K562 (cell line): ENCODE measurements around the gene ROBO1. TPM values are rescaled to one million over a fixed set of nuclear protein-coding genes. Genes with fewer than 3 reads are reported as not detected.

Experiments used
- ATAC-seq: fragments of 200-7000 bp; cut with Tn5 transposase; 3 replicates; pipeline ENCODE4 v1.9.1; 2020; ENCODE audit warnings: moderate library complexity
- BruUV-seq: library from RNA; stranded (reverse); fragments of 400-500 nt; replicated peaks from 2 replicates; lab custom pipeline; 2021; lab: Mats Ljungman, UMichigan
- CTCF ChIA-PET: fragments of 300-600 bp; formaldehyde crosslinking; extraction: SDS; loops from one replicate; lab custom pipeline; 2021; ENCODE audit warnings: low intra/inter-chr PET ratio; lab: Yijun Ruan, JAX
- POLR2A ChIA-PET: fragments of 300-600, 350-650 bp; sonication (Branson Sonifier 250); formaldehyde crosslinking; extraction: SDS; loops from one replicate; lab custom pipeline; 2021; ENCODE audit warnings: antibody characterized with exemption, inconsistent platforms; lab: Yijun Ruan, JAX
- DNase-seq, 4 experiments: peaks; one replicate each; pipeline versions ENCODE4 v3.0.0 to v3.0.0-alpha.2; 2011 to 2018; ENCODE audit warnings: low spot score in 3 of 4, mixed read lengths in 3 of 4; ENCODE audit errors: extremely low read depth in 1 of 4
- FAIRE-seq: peaks from 2 replicates; lab custom pipeline; 2011; peaks lifted over from hg19 to GRCh38; lab: Jason Lieb, UNC
- H2AFZ ChIP-seq: 2 replicates; pipeline ENCODE4 v1.6.0; 2011; ENCODE audit warnings: low read depth, low read length, control low read depth, inconsistent platforms
- H3K27ac ChIP-seq: fragments of 200-600 bp; 3 replicates; pipeline ENCODE4 v1.8.0; 2011; ENCODE audit warnings: low read depth, mild to moderate bottlenecking, control low read depth, inconsistent platforms, low read length, moderate library complexity, mixed read lengths; ENCODE audit errors: extremely low read depth
- H3K27me3 ChIP-seq, 2 experiments: fragments of 300-600 bp in 1 of 2; 2 replicates in 1 of 2; 3 replicates in 1 of 2; pipeline versions ENCODE4 v1.6.0 to v1.8.0; 2011; ENCODE audit warnings: inconsistent platforms in 2 of 2, low read length in 2 of 2, mild to moderate bottlenecking in 1 of 2, mixed read lengths in 1 of 2, moderate library complexity in 1 of 2; ENCODE audit not compliant: control insufficient read depth in 2 of 2, insufficient read depth in 2 of 2
- H3K36me3 ChIP-seq: fragments of 300-600 bp; 3 replicates; pipeline ENCODE4 v1.8.0; 2011; ENCODE audit warnings: mild to moderate bottlenecking, low read length, inconsistent platforms; ENCODE audit not compliant: control insufficient read depth, insufficient read depth
- H3K4me1 ChIP-seq, 2 experiments: fragments of 200-600 bp in 1 of 2; replicated peaks in 1 of 2; 2 replicates in 1 of 2; 3 replicates in 1 of 2; pipeline versions ENCODE4 v1.5.1 to v1.8.0; 2011; ENCODE audit warnings: inconsistent platforms in 2 of 2, low read length in 2 of 2, mild to moderate bottlenecking in 1 of 2, mixed read lengths in 1 of 2, moderate library complexity in 1 of 2; ENCODE audit not compliant: control insufficient read depth in 2 of 2, insufficient read depth in 2 of 2
- H3K4me2 ChIP-seq: 2 replicates; pipeline ENCODE4 v1.6.1; 2011; ENCODE audit warnings: low read length, control low read depth, inconsistent platforms, mixed read lengths; ENCODE audit not compliant: insufficient read depth
- H3K4me3 ChIP-seq: fragments of 200-600 bp; sonication (generic), shearing (Covaris generic); 2 replicates; pipeline ENCODE4 v1.5.1; 2016; ENCODE audit warnings: control low read depth, inconsistent platforms
- H3K79me2 ChIP-seq: fragments of 200-600 bp; 3 replicates; pipeline ENCODE4 v1.8.0; 2011; ENCODE audit warnings: low read length, inconsistent platforms; ENCODE audit not compliant: control insufficient read depth, insufficient read depth
- H3K9ac ChIP-seq, 2 experiments: 2 replicates each; pipeline versions ENCODE4 v1.6.0 to v1.6.1; 2011; ENCODE audit warnings: low read depth in 2 of 2, low read length in 2 of 2, control low read depth in 1 of 2, inconsistent platforms in 1 of 2, mild to moderate bottlenecking in 1 of 2, mixed read lengths in 1 of 2; ENCODE audit not compliant: insufficient read depth in 1 of 2
- H3K9me1 ChIP-seq: one replicate; pipeline ENCODE4 v1.6.0; 2011; ENCODE audit warnings: inconsistent platforms, mild to moderate bottlenecking, low read length, moderate library complexity; ENCODE audit not compliant: control insufficient read depth, insufficient read depth
- H3K9me3 ChIP-seq: replicated peaks from 2 replicates; pipeline ENCODE4 v1.5.1; 2011; ENCODE audit warnings: low read depth, low read length, inconsistent platforms; ENCODE audit not compliant: control insufficient read depth, insufficient read depth
- H4K20me1 ChIP-seq: replicated peaks from 2 replicates; pipeline ENCODE4 v1.6.1; 2011; ENCODE audit warnings: low read length, inconsistent platforms, mixed read lengths; ENCODE audit not compliant: control insufficient read depth, insufficient read depth
- BRCA1 ChIP-seq, 2 experiments: fragments of 450-650 bp in 1 of 2; sonication (generic) in 1 of 2; formaldehyde crosslinking in 1 of 2; IDR thresholded peaks; 2 replicates each; pipeline versions ENCODE4 v1.5.0 to v1.6.1; 2017 to 2020; ENCODE audit warnings: mild to moderate bottlenecking in 1 of 2, missing genetic modification reagents in 1 of 2
- HCFC1 ChIP-seq: IDR thresholded peaks from 2 replicates; pipeline ENCODE4 v1.6.1; 2012; ENCODE audit warnings: low read depth, low read length, improper control_type of control experiment
- HDAC6 ChIP-seq: IDR thresholded peaks from 2 replicates; pipeline ENCODE4 v1.6.1; 2012; ENCODE audit warnings: low read depth, mild to moderate bottlenecking, control low read depth, inconsistent platforms, low read length, moderate library complexity
- HNRNPH1 ChIP-seq: fragments of 200-400 bp; formaldehyde crosslinking; optimal IDR thresholded peaks from 2 replicates; pipeline ENCODE3; 2017; ENCODE audit warnings: low read depth, mild to moderate bottlenecking, low read length, moderate library complexity
- L3MBTL2 ChIP-seq: fragments of 450-650 bp; IDR thresholded peaks from 2 replicates; pipeline ENCODE4 v1.6.1; 2016; ENCODE audit warnings: mild to moderate bottlenecking, moderate library complexity
- OTX1 ChIP-seq: fragments of 450-650 bp; formaldehyde crosslinking; IDR thresholded peaks from 2 replicates; pipeline ENCODE4 v1.4.0; 2022; ENCODE audit warnings: mild to moderate bottlenecking
- PHF8 ChIP-seq: fragments of 200-600 bp; sonication (generic); IDR thresholded peaks from 2 replicates; pipeline ENCODE4 v1.6.1; 2012; ENCODE audit warnings: mixed run types, mild to moderate bottlenecking, inconsistent platforms, low read length, moderate library complexity, borderline replicate concordance
- SIN3B ChIP-seq: fragments of 450-650 bp; IDR thresholded peaks from 2 replicates; pipeline ENCODE4 v1.6.1; 2017; ENCODE audit warnings: low read depth, mild to moderate bottlenecking, moderate library complexity
- STAG1 ChIP-seq: sonication (generic); formaldehyde crosslinking; IDR thresholded peaks from 2 replicates; pipeline ENCODE4 v1.5.0; 2020; ENCODE audit warnings: missing genetic modification reagents, borderline replicate concordance
- THRAP3 ChIP-seq: fragments of 450-650 bp; IDR thresholded peaks from 2 replicates; pipeline ENCODE4 v1.6.1; 2016; ENCODE audit warnings: mild to moderate bottlenecking, inconsistent platforms, borderline replicate concordance
- ZNF239 ChIP-seq: fragments of 250-450 bp; sonication (Bioruptor Pico); IDR thresholded peaks from 2 replicates; pipeline ENCODE4 v1.4.0; 2020; ENCODE audit warnings: mild to moderate bottlenecking
- ZNF561 ChIP-seq: fragments of 450-650 bp; formaldehyde crosslinking; conservative IDR thresholded peaks from 2 replicates; pipeline ENCODE4 v1.4.0; 2020; ENCODE audit warnings: mild to moderate bottlenecking, moderate library complexity
- WGBS: fragments of 100-300 bp; shearing (Covaris generic); methylation state at CpG from one replicate; pipeline ENCODE4 v1.1.6; 2016; ENCODE audit warnings: low coverage, mixed read lengths; ENCODE audit not compliant: insufficient coverage; ENCODE audit errors: missing lambda C conversion rate; 5-methylcytosine and 5-hydroxymethylcytosine counted together
- in situ Hi-C: fragments of 300-500 bp; cut with MboI; formaldehyde crosslinking; loops from 4 replicates; pipeline ENCODE4 v1.15.0; 2018; ENCODE audit warnings: inconsistent platforms, mixed read lengths
- intact Hi-C: fragments of 100-400 bp; cut with micrococcal nuclease; formaldehyde crosslinking; loops from 2 replicates; pipeline ENCODE4 v1.14.2; 2022
- polyA plus RNA-seq, 8 experiments: library from polyadenylated mRNA; depleted of rRNA in 4 of 8; stranded (reverse) in 5 of 8; unstranded in 3 of 8; fragments of >200 nt; fragmentation: Nextera tagmentation in 2 of 8; fragmentation: Illumina TruSeq in 1 of 8; extraction: Ambion mirVana in 2 of 8; extraction: Trizol in 1 of 8; gene quantifications; 2 replicates each; pipeline versions ENCODE4 v1.2.1 to v1.2.3, GENCODE V29; 2011 to 2014; ENCODE audit warnings: inconsistent platforms in 1 of 8, missing spikeins in 1 of 8
- total RNA-seq, 7 experiments: library from RNA; depleted of rRNA in 6 of 7; stranded (reverse); fragments of >200 nt in 6 of 7; fragmentation: Illumina TruSeq in 2 of 7; extraction: Trizol in 2 of 7; gene quantifications; 2 replicates each; pipeline versions ENCODE4 v1.2.1 to v1.2.3, GENCODE V29; 2011 to 2021; ENCODE audit warnings: low replicate concordance in 1 of 7
- TF ChIP-seq, protein P1 (sequence below): fragments of 250-450 bp; sonication (Bioruptor Pico); IDR thresholded peaks from 2 replicates; pipeline ENCODE4 v1.8.0; 2021; ENCODE audit warnings: moderate library complexity, mild to moderate bottlenecking, inconsistent platforms
- TF ChIP-seq, protein P2 (sequence below), 3 experiments: IDR thresholded peaks in 2 of 3; conservative IDR thresholded peaks in 1 of 3; 2 replicates each; pipeline ENCODE4 v1.5.1; 2011 to 2012; ENCODE audit warnings: low read length in 3 of 3, mild to moderate bottlenecking in 3 of 3, control low read depth in 2 of 3, improper control_type of control experiment in 1 of 3, inconsistent platforms in 1 of 3, low read depth in 1 of 3, mixed read lengths in 1 of 3, moderate library complexity in 1 of 3; ENCODE audit not compliant: insufficient read depth in 2 of 3
- TF ChIP-seq, protein P3 (sequence below): sonication (generic); formaldehyde crosslinking; IDR thresholded peaks from 2 replicates; pipeline ENCODE4 v1.8.1; 2023; ENCODE audit warnings: mild to moderate bottlenecking, missing genetic modification reagents

The ROBO1 gene
- total and polyA plus RNA-seq, 9 of the 15 experiments (the other 6 are each of a cell fraction or from before 2014, with no cell fraction given), result 0.01 to 0.53 (median 0.17) TPM; not detected in 5

DNA sequence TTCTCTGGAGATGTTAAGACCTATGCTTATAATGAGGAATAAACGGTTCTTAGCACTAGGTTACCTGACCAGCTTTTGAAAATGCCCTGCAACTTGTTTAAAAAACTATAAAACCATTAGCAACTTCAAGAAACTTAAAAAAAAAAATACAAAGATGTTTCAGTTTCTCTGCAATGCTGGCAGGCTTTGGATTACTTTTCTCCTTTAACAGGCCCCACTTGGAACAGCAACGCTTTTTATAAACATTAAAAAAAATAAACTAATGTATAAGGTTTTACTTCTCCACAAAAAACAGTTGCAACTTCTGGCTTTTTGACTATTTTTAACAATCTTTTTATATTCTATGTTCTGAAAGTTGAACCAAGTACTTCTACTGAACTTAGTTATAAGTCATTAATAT lies 1006.7 kb downstream of the ROBO1 start:
- no peak for DNase-seq
- Histone ChIP-seq H3K27ac (no peak overlapping the region), H3K9me1 (no peaks in the 10 kb centered on the region), H3K4me1 (no peaks in the 10 kb centered on the region), H3K27me3 (no peaks in the 10 kb centered on the region), H3K4me2 (no peak overlapping the region), H3K79me2 (no peaks in the 10 kb centered on the region), H3K36me3 (no peaks in the 10 kb centered on the region), H3K4me3 (no peak overlapping the region), H2AFZ (no peak overlapping the region), H3K9ac (no peak overlapping the region), H3K9me3 (no peaks in the 10 kb centered on the region), H4K20me1 (no peaks in the 10 kb centered on the region)
- CTCF ChIA-PET, result no interaction called here
- WGBS, result 0% methylated on average over 2 of the region's 2 CpGs
- no peak for TF ChIP-seq PHF8
- TF ChIP-seq ZNF561, result no peak
- TF ChIP-seq, protein P1, sequence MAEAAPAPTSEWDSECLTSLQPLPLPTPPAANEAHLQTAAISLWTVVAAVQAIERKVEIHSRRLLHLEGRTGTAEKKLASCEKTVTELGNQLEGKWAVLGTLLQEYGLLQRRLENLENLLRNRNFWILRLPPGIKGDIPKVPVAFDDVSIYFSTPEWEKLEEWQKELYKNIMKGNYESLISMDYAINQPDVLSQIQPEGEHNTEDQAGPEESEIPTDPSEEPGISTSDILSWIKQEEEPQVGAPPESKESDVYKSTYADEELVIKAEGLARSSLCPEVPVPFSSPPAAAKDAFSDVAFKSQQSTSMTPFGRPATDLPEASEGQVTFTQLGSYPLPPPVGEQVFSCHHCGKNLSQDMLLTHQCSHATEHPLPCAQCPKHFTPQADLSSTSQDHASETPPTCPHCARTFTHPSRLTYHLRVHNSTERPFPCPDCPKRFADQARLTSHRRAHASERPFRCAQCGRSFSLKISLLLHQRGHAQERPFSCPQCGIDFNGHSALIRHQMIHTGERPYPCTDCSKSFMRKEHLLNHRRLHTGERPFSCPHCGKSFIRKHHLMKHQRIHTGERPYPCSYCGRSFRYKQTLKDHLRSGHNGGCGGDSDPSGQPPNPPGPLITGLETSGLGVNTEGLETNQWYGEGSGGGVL (CRISPR knock-in tag), result no peak
- no peak for TF ChIP-seq OTX1 (CRISPR knock-in tag)
- no peak for TF ChIP-seq HCFC1
- TF ChIP-seq THRAP3, result no peak
- no peak for TF ChIP-seq HNRNPH1
- no peak for TF ChIP-seq STAG1 (CRISPR knock-in tag)
- TF ChIP-seq SIN3B, result no peak
- TF ChIP-seq, protein P2, sequence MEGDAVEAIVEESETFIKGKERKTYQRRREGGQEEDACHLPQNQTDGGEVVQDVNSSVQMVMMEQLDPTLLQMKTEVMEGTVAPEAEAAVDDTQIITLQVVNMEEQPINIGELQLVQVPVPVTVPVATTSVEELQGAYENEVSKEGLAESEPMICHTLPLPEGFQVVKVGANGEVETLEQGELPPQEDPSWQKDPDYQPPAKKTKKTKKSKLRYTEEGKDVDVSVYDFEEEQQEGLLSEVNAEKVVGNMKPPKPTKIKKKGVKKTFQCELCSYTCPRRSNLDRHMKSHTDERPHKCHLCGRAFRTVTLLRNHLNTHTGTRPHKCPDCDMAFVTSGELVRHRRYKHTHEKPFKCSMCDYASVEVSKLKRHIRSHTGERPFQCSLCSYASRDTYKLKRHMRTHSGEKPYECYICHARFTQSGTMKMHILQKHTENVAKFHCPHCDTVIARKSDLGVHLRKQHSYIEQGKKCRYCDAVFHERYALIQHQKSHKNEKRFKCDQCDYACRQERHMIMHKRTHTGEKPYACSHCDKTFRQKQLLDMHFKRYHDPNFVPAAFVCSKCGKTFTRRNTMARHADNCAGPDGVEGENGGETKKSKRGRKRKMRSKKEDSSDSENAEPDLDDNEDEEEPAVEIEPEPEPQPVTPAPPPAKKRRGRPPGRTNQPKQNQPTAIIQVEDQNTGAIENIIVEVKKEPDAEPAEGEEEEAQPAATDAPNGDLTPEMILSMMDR (IDR thresholded peaks at IDR 0.05 in 2 of 3, conservative IDR thresholded peaks at IDR 0.05 in 1 of 3; ENCODE audit: insufficient read depth in 2 of 3, low read depth in 1 of 3, low read length in 3 of 3), result no peak
- no peak for TF ChIP-seq HDAC6
- TF ChIP-seq L3MBTL2, result no peak
- TF ChIP-seq ZNF239 (CRISPR knock-in tag), result no peak
- TF ChIP-seq, protein P3, sequence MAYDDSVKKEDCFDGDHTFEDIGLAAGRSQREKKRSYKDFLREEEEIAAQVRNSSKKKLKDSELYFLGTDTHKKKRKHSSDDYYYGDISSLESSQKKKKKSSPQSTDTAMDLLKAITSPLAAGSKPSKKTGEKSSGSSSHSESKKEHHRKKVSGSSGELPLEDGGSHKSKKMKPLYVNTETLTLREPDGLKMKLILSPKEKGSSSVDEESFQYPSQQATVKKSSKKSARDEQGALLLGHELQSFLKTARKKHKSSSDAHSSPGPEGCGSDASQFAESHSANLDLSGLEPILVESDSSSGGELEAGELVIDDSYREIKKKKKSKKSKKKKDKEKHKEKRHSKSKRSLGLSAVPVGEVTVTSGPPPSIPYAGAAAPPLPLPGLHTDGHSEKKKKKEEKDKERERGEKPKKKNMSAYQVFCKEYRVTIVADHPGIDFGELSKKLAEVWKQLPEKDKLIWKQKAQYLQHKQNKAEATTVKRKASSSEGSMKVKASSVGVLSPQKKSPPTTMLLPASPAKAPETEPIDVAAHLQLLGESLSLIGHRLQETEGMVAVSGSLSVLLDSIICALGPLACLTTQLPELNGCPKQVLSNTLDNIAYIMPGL (CRISPR knock-in tag), result no peak
- no peak for TF ChIP-seq BRCA1 (IDR thresholded peaks at IDR 0.05)
- no peak for TF ChIP-seq BRCA1 (CRISPR knock-in tag; IDR thresholded peaks at IDR 0.05)
- POLR2A ChIA-PET, result no interaction called here
- ATAC-seq, result no peak
- in situ Hi-C loops, result no loop called here
- BruUV-seq, result no TSS peak
- FAIRE-seq, result no peak
- intact Hi-C loops, result no loop called here
